Large intestine (tissue), 3 donors: Measurements from ENCODE around the gene LSG1. TPM values are rescaled to one million over a fixed set of nuclear protein-coding genes. Genes with fewer than 3 reads are reported as not detected.

Experiments
- DNase-seq, 2 donors: peaks; one replicate each; pipeline versions ENCODE4 v3.0.0 to v3.0.0-alpha.2; 2013
- H3K27ac ChIP-seq: one replicate; pipeline ENCODE4 v1.5.1; 2013; ENCODE audit warnings: low read length
- H3K27me3 ChIP-seq: 2 replicates; pipeline ENCODE4 v1.6.1; 2013; ENCODE audit warnings: low read length; ENCODE audit not compliant: control insufficient read depth, insufficient read depth
- H3K36me3 ChIP-seq: 2 replicates; pipeline ENCODE4 v1.6.1; 2013; ENCODE audit warnings: low read length; ENCODE audit not compliant: control insufficient read depth, insufficient read depth
- H3K4me1 ChIP-seq: one replicate; pipeline ENCODE4 v1.6.1; 2013; ENCODE audit warnings: low read length; ENCODE audit not compliant: control insufficient read depth, insufficient read depth
- H3K4me3 ChIP-seq: one replicate; pipeline ENCODE4 v1.5.1; 2013; ENCODE audit warnings: low read length
- H3K9me3 ChIP-seq: one replicate; pipeline ENCODE4 v1.6.1; 2013; ENCODE audit warnings: mild to moderate bottlenecking, low read depth, low read length, moderate library complexity; ENCODE audit not compliant: control insufficient read depth
- WGBS: methylation state at CpG from one replicate; pipeline ENCODE4 v1.1.5; 2013; ENCODE audit warnings: low lambda C conversion rate; ENCODE audit not compliant: insufficient coverage; 5-methylcytosine and 5-hydroxymethylcytosine counted together
- polyA plus RNA-seq: library from polyadenylated mRNA; unstranded; fragments of 120-200 nt; gene quantifications from one replicate; pipeline ENCODE4 v1.2.1, GENCODE V29; 2013

The LSG1 gene
- polyA plus RNA-seq, 1 donor, result 60.3 TPM

DNA sequence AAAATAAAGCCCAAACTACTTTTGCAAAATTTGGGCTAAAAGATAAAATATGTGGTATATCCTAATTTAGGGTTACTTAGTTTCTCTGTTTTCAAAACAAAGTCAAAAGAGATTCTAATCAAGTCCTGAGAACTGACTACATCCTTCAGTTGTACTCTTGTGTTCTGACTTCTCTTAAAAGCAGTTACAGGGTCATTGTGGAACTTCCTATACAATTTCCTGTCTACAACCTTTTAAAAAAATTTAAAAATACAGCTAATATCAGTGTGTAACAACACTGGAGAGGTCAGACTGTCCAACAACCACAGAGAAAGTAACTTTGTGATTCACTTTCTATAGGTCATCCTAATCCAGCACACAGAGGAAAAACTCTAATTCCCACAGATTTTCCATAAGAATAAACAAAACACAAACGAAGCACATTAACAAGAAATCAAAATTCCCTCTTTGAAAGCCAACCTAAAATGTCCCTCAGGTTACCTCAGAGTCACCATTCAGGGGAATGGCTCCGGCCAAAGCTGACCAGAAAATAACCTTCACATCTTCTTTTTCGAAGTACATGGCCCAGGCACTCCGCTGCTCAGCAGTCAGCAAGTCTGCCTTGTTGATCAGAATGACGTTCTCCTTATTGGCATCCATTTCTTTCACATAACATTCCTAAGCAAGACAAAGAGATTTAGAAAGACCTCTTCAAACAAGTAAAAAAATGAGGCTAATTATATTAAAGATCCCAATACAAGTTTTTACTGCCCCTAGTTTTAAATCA, 13.3 kb downstream of the LSG1 start:
- Histone ChIP-seq H3K4me3 (no peak overlapping the region), H3K4me1 (no peaks in the 10 kb centered on the region), H3K9me3 (no peaks in the 10 kb centered on the region), H3K36me3 (peaks cover 48% of the 10 kb centered on the region), H3K27me3 (no peaks in the 10 kb centered on the region), H3K27ac (no peak overlapping the region)
- no peak for DNase-seq
- no CpG with 5 or more reads among the region's 5 CpGs for WGBS

DNA sequence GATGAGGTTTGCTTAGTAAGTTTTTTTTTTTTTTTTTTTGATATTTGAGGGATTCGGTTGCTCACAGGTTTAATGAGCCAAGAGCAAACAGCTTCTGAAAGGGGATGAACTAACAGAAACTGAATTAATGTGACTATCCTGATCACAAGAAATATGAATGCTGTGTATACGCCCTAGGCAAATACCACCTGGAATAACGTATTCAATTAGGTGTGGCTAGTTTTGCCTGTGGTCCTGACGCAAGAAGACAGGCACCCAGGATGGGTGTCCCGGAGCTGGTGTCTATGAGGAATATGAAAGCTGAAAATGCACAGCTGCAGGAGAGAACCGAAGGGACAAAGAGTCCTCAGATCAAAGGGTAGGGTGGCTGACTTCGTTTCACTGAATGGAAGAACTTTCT, 14.6 kb downstream of the LSG1 start:
- H3K9me3 ChIP-seq, result no peaks in the 10 kb centered on the region
- H3K4me1 ChIP-seq, result no peaks in the 10 kb centered on the region
- WGBS, result 100% methylated on average over 1 of the region's 7 CpGs
- no peak overlapping the region for H3K4me3 ChIP-seq
- peak in 1 of 2 donors; percentile 20 for DNase-seq
- H3K27me3 ChIP-seq, result no peaks in the 10 kb centered on the region
- no peak overlapping the region for H3K27ac ChIP-seq
- H3K36me3 ChIP-seq, result peaks cover 52% of the 10 kb centered on the region

DNA sequence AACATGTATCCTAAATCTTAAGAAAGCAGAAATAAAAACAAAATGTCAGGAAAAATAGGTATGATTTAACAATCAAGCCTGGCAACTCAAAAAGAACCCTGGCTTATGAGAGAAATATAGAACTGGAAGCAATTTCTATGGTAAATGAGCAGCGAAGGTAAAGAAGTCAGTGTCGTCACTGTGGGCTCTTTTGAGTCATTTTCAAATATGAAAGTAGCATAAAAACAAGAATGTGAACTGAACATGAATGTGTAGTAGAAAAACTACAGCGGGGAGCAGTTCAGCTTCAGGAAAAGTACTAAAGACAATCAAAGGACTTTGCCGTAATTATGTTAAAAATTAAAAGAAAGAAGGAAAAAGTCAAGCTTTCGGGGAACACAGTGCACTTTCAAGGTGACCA, 17.5 kb downstream of the LSG1 start:
- no peaks in the 10 kb centered on the region for H3K27me3 ChIP-seq
- H3K4me1 ChIP-seq, result no peaks in the 10 kb centered on the region
- no peak for DNase-seq
- no peak overlapping the region for H3K27ac ChIP-seq
- no peaks in the 10 kb centered on the region for H3K9me3 ChIP-seq
- 100% methylated on average over 3 of the region's 5 CpGs for WGBS
- H3K36me3 ChIP-seq, result peaks cover 63% of the 10 kb centered on the region
- H3K4me3 ChIP-seq, result no peak overlapping the region

DNA sequence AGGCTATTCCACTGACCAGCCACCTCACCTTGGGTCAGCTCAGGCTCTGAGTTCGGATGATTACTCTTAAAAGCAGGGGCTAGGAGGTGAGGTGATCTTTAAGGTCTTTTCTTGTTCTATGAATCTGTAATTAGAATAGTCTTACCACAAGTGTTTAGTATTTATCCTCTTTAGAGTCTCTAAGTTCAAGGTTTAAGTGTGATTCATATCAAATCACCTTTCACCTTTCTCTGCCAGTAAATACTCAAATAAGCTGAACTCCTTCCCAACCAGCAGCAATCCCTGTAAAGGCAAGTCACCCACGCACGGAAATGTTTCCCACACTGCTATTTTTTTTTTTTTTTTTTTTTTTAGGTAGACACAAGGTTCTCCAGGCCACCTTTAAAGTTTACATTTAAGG, 24.2 kb downstream of the LSG1 start:
- no peak for DNase-seq
- Histone ChIP-seq H3K27me3 (no peaks in the 10 kb centered on the region), H3K27ac (no peak overlapping the region), H3K4me3 (no peak overlapping the region), H3K4me1 (no peaks in the 10 kb centered on the region), H3K36me3 (peaks cover 80% of the 10 kb centered on the region), H3K9me3 (no peaks in the 10 kb centered on the region)
- WGBS, result 80% methylated on average over 2 of the region's 3 CpGs

DNA sequence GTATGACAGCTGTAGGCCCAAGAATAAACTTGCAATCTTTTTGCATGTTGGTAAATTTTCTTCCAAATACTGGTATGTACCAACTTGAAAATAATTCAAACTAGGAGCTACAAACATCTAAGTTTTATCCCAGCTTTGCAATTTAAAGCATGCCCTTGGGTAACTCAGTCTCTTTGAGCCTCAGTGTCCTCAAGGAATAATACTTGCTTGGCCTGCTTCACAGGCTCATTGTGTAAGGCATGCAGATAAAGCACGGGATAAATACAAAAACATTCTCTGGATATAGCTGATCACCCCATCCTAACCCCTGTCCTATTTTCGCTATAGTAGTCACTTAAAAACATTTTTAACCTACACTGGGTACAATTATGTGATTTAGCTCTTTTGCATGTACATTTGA, 29.2 kb downstream of the LSG1 start:
- Histone ChIP-seq H3K27me3 (no peaks in the 10 kb centered on the region), H3K4me1 (no peaks in the 10 kb centered on the region), H3K4me3 (no peak overlapping the region), H3K36me3 (peaks cover 66% of the 10 kb centered on the region), H3K27ac (no peak overlapping the region), H3K9me3 (no peaks in the 10 kb centered on the region)
- no peak for DNase-seq
- no CpG with 5 or more reads among the region's 2 CpGs for WGBS

DNA sequence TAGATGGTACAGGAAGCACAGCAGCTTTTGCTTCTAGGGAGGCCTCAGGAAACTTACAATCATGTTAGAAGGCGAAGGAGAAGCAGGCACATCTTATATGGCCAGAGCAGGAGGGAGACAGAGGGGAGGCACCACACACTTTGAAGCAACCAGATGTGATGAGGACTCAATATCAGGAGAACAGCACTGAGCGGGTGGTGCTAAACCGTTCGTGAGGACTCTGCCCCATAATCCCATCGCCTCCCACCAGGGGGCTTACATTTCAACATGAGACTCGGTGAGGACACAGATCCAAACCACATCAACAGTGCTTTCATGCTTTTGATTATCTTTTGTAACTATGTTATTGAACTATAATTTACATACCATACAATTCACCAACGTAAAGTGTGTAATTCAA, 31.2 kb downstream of the LSG1 start:
- H3K4me1 ChIP-seq, result no peaks in the 10 kb centered on the region
- H3K9me3 ChIP-seq, result no peaks in the 10 kb centered on the region
- 100% methylated on average over 1 of the region's 7 CpGs for WGBS
- DNase-seq, result no peak
- H3K36me3 ChIP-seq, result peaks cover 58% of the 10 kb centered on the region
- no peaks in the 10 kb centered on the region for H3K27me3 ChIP-seq
- no peak overlapping the region for H3K4me3 ChIP-seq
- H3K27ac ChIP-seq, result no peak overlapping the region

DNA sequence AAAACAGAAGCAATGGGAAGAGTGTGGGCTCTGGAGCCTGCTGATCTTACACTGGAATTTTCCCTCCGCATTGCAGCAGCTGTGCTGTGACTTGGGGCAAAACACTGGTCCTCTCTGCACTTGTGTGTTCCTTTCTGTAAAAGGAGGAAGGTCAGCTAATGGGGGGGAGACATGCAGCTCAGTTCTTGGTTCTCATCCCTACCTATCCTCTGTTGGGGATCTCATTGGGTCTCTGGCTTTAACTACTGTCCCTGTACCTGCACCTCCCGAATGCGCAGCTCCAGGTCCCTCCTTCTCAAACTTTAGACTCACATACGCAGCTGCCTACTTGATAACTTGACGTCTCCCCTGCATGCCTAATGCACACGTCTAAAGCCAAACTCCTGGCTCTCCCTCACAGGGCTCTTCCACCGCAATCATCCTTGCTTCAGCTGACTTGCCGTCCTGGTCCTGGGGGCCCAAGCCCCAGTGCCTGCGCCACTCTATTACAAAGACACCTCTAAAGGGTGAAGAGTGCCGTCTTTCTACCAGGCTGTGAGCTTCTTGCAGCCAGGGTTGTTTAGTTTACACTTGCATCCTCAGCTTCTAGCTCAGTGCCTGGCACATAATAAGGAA, 32.9 kb downstream of the LSG1 start:
- no peak for DNase-seq
- no peaks in the 10 kb centered on the region for H3K27me3 ChIP-seq
- H3K4me1 ChIP-seq, result no peaks in the 10 kb centered on the region
- no peaks in the 10 kb centered on the region for H3K9me3 ChIP-seq
- H3K4me3 ChIP-seq, result no peak overlapping the region
- H3K36me3 ChIP-seq, result peaks cover 44% of the 10 kb centered on the region
- WGBS, result 100% methylated on average over 2 of the region's 10 CpGs
- H3K27ac ChIP-seq, result no peak overlapping the region

DNA sequence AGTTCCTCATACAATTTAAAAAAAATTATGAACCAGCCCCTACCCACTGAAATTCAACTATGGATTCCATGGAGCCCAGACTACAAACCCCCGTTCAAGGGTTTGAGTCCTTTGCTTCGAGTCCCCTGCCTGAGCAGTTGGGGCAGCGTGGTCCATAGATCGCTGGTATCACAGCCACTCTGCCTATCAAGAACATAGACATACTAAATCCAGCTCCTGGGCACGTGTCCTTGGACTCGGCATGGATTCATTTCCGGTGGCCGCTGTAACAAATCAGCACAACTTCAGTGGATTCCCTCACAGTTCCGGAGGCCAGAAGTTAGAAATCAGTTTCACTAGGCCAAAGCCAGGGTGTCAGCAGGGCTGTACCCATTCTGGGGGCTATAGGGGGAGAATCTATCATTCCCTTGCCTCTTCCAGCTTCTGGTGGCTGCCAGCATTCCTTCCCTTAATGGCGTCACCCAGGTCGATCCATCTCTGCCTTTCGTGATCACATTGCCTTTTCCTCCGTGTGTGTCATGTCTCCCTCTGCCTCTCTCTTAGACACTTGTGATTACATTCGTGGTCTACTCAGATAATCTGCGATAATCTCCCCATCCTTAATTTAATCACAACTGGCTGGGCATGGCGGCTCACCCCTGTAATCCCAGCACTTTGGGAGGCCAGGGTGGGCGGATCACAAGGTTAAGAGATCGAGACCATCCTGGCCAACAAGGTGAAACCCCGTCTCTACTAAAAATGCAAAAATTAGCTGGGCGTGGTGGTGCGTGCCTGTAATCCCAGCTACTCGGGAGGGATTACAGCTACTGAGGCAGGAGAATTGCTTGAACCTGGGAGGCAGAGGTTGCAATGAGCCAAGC, 34.2 kb downstream of the LSG1 start:
- no CpG with 5 or more reads among the region's 22 CpGs for WGBS
- no peak for DNase-seq
- Histone ChIP-seq H3K27me3 (no peaks in the 10 kb centered on the region), H3K4me1 (no peaks in the 10 kb centered on the region), H3K27ac (no peak overlapping the region), H3K4me3 (no peak overlapping the region), H3K9me3 (no peaks in the 10 kb centered on the region), H3K36me3 (peaks cover 32% of the 10 kb centered on the region)

DNA sequence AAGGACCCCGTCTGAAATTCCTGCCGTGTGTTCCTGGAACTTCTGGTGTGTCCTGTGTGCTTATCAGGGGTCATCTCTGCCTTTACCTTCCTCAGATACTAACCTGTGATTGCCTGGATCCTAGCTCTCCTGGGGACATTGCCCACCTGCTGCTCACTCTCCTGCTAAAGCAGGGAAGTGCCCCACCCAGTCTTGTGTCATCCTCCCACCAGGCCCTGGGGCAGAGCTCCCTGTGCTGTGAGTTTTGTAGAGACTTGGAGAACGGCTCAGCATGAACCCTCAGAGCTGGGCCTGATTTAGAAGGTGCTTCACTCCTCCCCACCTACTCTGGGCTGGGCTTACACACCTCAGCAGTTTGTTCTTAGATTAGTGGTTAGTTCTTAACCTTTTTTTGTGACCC, 34.9 kb downstream of the LSG1 start:
- Histone ChIP-seq H3K36me3 (peaks cover 29% of the 10 kb centered on the region), H3K27ac (no peak overlapping the region), H3K4me1 (no peaks in the 10 kb centered on the region), H3K27me3 (no peaks in the 10 kb centered on the region), H3K9me3 (no peaks in the 10 kb centered on the region), H3K4me3 (no peak overlapping the region)
- DNase-seq, result peak in 1 of 2 donors; percentile 36
- WGBS, result no CpG with 5 or more reads among the region's 3 CpGs

DNA sequence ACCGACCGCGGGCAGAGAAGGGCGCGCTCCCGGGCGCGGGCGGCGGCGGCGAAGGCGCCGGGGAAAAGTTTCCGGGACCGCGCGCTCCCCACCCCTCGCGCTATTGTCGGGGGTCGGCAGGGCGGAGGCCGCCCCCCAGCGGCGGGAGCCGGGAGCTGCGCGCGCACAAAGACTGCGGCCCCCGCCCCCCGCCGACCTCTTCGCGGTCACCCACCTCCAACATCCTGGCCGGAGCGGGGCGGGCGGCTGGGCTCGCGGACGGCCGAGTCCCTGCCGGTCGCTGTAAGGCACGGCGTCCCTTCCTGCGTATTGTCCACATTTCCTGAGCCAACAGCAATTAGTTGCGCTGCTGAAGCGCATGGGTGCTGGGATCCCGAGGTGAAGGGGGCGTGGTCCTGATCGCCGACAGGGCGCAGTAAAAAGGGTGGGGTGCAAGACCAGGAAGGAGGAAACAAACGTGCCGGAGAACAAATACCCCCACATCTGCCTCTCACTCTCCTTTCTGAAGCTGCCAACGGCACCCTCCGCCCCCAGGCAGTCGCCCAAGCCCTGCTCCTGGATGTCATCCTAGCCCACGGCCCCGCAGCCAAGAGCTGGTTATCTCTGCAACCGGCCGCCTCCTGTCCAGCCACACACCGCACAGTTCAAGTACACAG, 38.5 kb downstream of the LSG1 start, which contains the start of gene TMEM44:
TMEM44 (minus strand) TSS at position 71 of the 656 bp plus-strand sequence. CDS start 204 bp downstream, outside the sequence.
- Histone ChIP-seq H3K27ac (peak within 1 kb of the TSS; percentile 75), H3K36me3 (peaks cover 4% of the 10 kb centered on the region), H3K27me3 (no peaks in the 10 kb centered on the region), H3K4me3 (peak within 1 kb of the TSS; percentile 84), H3K4me1 (no peaks in the 10 kb centered on the region), H3K9me3 (peaks cover 5% of the 10 kb centered on the region)
- WGBS, result no CpG with 5 or more reads among the region's 66 CpGs
- DNase-seq, result peak; percentile 80 to 92
